Esophagus muscularis mucosa (tissue), 4 donors: ENCODE results near the gene TMEM135.

Source experiments
- CTCF ChIP-seq, 3 experiments: fragments of 200-600 bp in 2 of 3; fragments of 450-650 bp in 1 of 3; sonication (generic) in 2 of 3; IDR thresholded peaks; one replicate each; pipeline ENCODE4 v1.5.1; 2017 to 2019; ENCODE audit warnings: antibody characterized with exemption in 3 of 3, mild to moderate bottlenecking in 2 of 3, moderate library complexity in 1 of 3
- EP300 ChIP-seq: sonication (generic); formaldehyde crosslinking; IDR thresholded peaks from one replicate; pipeline ENCODE4 v1.6.1; 2017; ENCODE audit warnings: antibody characterized with exemption
- POLR2A ChIP-seq: fragments of 450-650 bp; IDR thresholded peaks from one replicate; pipeline ENCODE4 v1.6.1; 2017; ENCODE audit warnings: antibody characterized with exemption, moderate library complexity, mild to moderate bottlenecking, low read depth
- POLR2AphosphoS5 ChIP-seq, 2 donors: sonication (generic); formaldehyde crosslinking; IDR thresholded peaks; one replicate each; pipeline ENCODE4 v1.6.1; 2017; ENCODE audit warnings: antibody characterized with exemption in 2 of 2

GRCh38 chr11:87185228-87185627 lies 147.5 kb downstream of the TMEM135 start:
- no peak for TF ChIP-seq CTCF (IDR thresholded peaks at IDR 0.05)
- TF ChIP-seq POLR2AphosphoS5 (IDR thresholded peaks at IDR 0.05), result no peak
- TF ChIP-seq POLR2A, result no peak
- TF ChIP-seq EP300, result no peak
